GM21786 (cell line): Measurements from ENCODE around the gene PRKCA.
"Not testable (repeated sequence)": the region's sequence is repeated elsewhere in the genome, so short reads cannot be mapped to it uniquely, and the experiment has no call there.

ENCODE experiments used
- ATAC-seq: cut with Tn5 transposase; IDR thresholded peaks from one replicate; pipeline ENCODE4 v1.9.1; 2021; ENCODE audit not compliant: unreplicated experiment

The PRKCA gene

DNA sequence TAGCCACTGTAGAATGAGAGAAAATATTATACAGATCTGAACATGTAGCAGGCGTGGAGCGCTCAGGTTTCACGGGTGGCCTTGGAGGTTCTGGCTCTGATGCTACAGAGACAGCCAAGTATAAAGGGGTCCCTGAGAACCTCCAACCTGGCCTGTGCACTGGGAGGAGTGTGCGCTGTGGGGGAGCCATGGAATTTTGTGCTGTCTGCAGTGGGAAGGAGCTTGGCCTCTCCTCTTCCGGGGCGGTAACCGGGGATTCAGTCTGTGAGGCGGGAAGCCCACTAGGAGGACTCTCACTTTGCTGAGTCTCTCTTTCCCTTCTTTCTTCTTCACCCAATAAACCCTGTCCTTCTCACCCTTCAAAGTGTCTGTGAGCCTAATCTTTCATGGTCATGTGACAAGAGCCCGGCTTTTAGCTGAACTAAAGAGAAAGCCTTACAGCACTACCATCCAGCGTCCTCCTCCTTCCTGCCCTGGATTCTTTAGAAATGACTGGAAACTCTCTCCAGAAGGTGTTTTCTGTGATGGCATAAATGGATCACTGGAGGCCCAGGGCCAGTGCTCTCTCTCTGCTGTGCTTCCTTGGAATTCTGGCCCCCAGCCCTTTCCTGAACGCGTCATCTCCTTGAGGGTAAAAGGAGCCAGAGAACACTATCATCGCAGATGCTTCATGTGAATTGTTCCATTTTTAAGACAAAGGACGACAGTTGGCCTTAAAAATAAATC lies 300.4 kb downstream of the PRKCA start:
- ATAC-seq = no peak

DNA sequence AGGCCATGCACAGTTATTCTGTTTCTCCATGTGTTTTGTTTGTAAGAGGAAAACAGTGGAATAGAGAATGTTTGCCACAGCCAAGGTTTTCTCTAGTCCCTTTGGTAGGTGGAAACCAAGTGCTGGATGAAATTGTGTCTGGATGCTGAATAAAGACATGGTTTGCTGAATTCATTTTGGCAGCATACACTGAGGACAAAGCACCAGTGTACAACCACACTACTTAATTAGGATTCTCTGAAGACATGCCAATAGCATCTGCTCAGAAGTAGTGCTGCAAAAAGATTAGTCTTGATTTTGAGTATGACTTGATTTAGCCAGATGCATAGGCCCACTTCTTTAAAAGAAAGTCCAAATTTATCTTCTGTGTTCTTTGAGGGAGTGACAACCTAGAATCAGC lies 302.0 kb downstream of the PRKCA start:
- no peak for ATAC-seq

DNA sequence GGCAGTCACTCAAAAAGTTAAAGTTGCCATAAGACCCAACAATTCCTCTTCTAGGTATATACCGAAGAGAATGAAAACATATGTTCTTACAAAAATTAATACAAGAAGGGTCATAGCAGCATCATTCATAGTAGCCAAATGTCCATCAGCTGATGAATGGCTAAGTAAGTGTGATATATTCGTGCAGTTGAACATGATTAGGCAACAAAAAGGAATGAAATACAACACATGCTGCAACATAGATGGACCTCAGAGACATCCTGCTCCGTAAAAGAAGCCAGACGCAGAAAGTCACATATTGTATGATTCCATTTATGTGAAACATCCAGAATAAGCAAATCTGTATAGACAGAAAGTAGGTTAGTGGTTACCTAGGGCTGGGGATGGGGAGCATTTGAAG lies 303.1 kb downstream of the PRKCA start:
- no peak for ATAC-seq

DNA sequence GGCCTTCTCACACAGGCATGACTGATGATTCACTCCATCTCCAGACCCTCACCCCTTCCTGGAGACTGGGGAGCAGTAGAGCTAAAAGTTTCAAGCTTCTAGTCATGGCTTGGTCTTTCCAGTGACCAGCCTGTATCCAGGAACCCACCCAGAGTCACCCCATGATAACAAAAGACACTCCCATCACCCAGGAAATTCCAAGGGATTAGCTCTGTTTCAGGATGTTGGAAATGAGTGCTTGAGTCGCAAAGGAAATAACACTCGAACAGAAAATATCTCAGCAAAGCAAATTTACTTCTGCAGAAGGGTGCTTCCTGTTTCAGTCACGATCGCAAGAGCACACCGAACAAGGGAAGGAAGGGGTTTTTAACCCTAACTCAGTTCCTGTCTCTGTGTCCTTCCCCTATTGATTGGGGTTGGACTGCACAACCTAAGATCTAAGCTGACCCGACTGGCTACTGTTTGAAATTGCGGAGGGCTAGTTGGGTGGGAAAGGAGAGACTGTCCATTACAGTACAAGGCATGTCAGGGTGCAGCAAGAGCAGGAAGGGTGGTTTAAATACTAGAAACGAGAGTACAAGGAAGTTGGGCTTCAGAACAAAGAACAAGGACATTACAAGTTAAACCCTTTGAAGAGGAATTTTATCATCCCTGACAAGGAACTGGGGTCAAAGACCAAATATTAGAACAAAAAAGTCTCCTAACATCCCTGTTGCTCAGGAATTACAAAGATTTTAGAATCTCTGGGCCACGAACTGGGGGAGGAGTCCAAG lies 308.1 kb downstream of the PRKCA start:
- ATAC-seq = no peak

DNA sequence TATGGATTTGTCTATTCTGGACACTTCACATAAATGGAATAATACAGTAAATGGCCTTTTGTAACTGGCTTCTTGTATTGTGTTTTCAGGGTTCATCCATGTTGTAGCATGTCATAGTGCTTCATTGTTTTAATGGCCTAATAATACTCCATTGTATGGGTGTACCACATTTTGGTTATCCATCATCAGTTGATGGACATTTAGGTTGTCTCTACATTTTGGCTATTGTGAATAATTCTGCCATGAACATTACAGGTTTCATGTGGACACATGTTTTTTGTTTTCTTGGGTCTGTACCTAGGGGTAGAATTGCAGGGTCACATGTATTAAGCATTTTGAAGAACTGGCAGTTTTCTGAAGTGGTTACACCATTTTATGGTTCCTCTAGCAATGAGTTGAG lies 309.0 kb downstream of the PRKCA start:
- no peak for ATAC-seq

DNA sequence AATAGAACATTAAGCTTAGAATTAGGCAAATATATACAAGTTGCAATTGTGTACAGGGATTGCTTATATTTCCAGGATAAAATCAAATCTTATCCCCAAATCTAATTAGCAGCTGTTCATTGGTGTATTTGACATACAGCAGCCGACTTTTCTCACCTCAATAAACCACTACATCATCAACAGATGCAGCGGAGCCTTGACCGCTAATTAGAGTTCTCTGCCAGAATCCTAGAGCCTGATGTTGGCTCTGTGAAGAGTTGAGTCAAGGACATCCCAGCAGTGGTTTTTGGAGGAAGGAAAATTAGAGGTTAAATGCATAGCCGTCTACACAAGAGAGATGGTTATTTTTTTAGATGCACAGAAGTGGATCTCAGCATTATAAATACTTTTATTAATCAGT lies 310.6 kb downstream of the PRKCA start:
- ATAC-seq = no peak

DNA sequence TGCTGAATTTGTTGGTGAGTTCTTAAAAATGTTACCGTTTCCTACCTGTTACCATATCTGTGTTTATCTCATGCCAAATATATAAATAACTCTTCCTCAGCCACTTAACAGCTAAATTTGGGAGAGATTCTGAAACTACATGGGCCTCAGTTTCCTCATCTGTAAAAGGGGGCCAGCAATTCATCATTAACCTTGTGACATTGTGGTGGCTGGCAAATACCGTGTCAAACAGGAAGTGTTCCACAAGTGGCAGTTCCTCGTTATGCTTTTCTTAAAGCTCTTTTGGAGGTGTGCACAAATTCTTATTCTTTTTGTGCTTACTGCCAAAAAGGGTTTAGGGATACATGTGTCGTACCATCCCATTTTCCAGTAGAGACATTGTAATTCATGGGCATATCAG lies 312.1 kb downstream of the PRKCA start:
- no peak for ATAC-seq

DNA sequence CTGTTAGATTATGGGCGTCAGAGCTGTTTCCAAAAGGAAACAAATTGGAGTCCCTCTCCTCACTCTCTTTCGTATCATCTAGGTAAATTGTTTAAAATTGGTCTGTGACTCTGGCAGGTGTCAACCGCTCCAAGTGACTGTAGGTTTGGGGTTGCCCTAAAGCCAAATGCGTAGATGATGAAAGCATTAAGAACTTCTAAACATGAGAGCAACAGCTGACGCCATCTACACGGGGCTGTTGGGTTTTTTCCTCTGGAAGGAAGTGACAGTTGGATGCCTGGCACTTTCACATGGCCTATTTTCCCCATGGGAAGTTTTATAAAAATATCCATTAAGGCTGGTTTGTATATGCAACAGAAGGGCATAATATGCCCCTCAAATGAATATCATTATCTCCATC lies 316.8 kb downstream of the PRKCA start:
- ATAC-seq = no peak

DNA sequence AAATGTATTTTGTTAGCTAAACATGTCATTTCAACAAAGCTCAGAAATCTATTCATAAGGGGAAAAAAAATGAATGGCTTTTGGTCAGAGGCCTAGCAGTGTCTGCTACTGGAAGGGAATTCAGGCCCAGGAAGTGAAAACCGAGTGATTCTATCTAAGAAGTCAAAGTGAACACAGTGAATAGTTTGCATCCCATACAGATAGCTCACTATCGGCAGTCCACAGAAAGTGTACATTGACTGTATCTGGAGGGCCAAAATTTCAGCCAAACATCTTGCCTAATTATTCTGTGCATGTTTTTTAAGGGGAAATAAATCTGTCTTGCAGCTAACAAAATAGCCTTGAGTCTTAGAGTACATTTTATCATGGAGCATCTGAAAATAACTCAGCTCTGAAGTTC lies 318.1 kb downstream of the PRKCA start:
- ATAC-seq = no peak

DNA sequence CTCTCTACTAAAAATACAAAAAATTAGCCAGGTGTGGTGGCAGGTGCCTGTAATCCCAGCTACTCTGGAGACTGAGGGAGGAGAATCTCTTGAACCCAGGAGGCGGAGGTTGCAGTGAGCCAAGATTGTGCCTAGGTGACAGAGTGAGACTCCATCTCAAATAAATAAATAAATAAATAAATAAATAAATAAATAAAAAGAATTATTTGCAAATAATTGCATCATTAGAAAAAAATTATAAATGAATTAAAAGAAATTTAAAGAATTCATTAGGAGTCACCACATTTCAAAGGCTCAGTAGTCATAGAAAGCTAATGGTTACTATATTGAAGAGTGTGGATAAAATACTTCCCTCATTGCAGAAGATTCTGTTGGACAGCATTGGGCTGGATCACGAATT lies 322.2 kb downstream of the PRKCA start:
- ATAC-seq = not testable (repeated sequence)

DNA sequence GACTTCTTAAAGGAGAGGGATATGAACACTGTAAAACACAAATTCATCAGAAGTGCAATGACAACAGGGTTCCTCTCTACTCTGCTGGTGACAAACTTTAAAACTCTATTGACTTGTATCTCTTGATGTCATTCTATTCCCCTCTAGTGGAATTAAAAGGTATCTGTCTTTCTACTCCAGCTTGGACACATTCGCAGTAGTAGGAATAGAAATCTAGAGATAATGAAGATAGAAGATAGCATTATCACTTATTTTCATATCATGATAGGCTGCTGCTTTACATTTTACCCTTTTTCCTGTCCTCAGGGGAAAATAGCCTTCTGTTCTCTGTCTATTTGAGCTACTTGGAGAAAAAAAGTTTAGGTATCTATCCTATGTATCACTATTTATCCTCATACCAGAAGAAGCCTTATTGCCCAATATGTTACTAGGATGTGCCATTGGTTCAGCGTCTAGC lies 322.9 kb downstream of the PRKCA start:
- no peak for ATAC-seq

DNA sequence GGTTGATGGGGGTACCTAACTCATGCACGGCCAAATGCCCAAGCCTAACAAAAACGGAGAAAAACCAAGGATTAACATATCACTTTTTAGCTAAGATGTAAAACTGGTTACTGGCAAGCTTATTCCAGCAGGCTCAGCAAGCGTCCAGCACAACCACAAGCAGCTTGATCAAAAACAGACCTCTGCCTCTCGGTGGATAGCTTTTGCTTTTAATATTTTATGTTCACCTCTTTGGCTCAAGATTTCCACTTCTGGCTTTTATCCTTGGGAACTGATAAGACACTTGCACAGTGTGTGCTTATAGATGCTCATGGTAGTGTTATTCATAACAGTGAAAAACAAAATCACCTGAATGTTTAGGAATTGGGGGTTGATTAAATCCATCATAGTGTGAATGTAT lies 325.6 kb downstream of the PRKCA start:
- ATAC-seq = no peak

DNA sequence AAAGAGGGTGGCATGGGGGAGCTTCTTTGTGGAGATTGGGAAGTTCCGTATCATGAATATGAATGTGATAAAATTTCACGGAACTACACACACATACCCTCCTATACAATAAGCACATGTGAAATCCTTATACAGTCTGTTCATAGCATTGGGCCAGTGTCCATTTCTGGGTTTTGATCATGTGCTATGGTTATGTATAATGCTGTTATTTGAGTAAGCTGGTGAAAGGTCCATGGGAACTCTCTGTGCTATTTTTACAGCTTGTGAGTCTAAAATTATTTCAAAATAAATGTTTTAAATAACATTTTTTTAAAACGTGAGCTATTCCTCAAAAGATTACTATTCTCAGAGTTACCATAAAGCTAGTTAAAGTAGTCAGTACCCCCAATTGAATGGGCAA lies 327.3 kb downstream of the PRKCA start:
- no peak for ATAC-seq

DNA sequence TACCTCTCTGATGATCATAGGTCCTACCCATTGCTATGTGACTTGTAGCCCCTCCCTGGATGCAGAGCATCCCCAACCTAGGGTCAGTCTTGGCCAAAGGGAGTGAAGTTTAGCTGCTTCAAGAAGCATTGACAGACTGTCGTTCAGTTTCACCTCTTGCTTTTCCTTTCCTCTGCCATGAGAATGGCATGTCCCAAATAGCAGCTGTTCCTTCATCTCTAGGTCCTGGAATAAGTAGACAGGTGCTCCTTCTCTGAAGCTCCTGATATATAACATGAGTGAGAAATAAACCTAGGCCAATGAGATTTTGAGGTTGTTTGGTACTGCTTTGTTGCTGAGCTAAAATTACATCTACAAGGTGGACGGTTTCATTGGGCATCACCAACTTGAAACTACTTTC lies 328.0 kb downstream of the PRKCA start:
- ATAC-seq = no peak

DNA sequence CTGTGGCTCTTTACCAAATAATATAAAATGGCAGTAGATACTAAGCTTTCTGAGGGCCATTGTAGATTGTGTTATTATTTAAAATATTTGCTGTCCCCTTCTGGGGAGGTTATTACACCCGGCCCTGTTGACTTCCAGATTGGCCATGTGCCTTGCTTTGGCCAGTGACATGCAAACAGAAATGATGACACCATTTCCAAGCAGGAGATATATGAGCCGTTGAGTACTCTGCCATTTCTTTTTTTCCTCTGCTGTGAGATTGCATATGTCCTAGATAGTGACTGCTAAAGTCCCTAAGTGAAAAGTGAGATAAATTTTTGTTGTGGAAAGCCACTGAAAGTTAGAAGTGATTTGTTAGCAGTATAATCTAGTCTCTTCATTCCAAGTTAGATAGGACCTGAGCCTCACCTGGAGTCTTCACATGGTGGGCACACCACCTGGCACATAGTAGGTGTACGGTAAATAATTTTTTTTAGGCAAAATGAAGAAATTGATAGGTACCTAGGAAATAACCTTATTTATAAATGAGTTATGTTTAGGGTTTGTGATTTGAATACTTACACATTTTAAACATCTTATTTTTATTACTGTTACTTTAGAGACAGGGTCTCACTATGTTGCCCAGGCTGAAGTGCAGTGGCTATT lies 328.5 kb downstream of the PRKCA start:
- ATAC-seq = no peak

DNA sequence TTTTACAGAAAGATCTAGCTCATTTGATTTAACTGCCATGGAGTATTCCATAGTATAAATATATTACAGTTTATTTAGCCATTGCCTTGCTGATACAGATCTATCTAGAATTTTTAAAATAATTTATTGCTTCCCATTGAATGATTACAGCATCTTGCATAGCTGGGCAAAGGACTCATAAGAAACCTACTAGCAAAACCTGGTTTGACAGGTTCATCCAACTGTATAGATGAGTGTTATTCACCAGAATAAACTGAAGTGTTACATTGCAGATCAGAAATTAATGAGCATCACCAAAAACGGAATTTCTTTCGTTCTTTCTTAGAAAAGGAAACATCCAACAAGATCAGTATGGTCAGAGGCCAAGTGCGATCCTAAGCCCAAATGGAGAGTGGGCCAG lies 330.3 kb downstream of the PRKCA start:
- ATAC-seq = no peak

DNA sequence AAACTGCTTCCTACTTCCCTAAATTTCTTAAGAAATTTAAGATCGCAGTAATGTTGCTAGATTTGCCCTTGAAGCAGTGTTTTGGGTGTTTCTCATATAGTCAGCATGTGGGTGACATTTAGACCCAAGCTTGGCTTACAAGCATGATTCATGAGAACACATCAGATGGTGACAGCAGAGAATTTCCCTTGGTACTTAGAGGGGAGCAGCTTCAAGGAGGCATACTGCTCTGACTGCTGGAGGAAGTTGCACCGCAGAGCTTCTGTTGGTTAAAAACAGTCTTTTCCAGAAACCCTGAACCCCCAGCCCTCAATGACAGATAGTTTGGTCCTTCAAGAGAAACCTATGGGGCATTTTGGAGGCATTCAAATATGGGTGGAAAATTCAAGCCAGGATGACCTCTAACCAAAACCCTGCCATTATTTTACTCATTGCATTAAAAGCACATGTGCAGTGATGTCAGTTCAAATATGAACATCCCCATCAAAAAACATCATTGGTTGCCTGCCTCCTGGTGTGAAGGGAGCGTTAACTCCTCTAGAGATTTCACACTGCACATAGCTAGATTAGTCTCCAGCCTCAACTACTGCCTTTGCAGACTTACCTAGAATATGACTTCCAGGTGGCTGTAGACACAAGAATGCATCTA lies 331.0 kb downstream of the PRKCA start:
- ATAC-seq = no peak

DNA sequence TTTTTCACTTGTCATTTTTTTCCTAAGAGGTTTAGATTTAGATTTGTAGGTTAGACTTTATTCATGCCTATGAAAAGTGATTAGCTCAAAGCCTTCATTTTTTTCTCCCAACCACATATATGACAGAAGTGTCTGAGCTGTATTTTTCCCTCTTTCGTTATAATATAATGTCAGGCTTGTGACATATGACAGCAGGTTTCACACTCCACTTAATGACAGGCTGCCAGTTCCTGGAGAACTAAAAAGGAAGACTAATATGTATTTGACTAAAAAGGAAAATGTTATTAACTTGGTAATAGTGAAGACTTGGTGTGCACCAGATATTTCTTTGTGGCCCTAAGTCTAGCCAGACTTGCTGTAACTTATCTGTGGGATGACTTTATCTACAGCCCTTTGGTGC lies 331.8 kb downstream of the PRKCA start:
- ATAC-seq = no peak

DNA sequence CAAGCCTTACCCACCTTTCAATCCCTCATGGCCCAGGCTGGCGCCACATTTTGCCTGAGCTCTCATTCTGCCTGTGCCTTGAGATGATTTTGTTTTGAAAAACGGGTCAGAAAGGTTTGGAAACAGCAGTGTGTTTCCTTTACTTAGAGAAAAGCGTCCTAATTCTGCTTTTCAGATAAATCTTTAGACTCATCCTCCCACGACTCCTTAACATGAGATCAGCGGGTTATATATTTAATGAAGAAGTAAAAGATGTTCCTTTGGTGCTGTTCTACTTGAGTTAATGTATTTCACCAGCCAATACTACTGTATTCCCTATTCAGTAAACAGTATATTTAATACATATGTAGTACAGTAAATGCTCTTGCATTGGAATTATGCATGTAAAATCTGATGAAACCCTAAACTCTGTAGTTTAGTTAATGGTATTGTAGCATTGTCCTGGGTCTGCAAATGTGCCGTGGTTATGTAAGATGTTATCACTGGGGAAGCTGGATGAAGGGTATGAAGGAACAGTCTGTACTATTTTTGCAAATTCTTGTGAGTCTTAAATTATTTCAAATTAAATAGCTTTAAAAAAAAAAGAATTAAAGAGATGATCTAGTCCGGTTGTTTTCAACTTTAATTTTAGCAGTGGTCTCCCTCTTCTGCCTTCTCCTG lies 333.1 kb downstream of the PRKCA start:
- ATAC-seq = no peak

DNA sequence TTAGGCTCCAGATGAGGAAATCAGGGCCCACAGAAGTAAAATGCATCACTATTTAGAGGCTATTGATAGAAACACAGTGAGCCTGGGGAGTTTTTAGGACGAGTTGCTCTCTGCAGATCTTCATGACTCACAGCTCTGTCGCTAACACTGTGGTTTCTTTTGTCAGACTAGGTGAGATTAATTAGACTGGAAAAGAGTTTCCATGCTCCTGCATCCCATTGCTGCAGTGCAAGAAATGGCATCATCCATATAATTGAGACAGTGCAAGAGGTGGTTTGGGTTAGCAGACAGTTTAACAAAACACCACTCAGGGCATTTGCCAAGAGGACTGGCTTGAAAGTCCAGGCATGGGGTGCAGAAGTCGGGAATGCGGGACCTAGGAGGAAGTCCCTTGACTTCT lies 333.7 kb downstream of the PRKCA start:
- no peak for ATAC-seq

DNA sequence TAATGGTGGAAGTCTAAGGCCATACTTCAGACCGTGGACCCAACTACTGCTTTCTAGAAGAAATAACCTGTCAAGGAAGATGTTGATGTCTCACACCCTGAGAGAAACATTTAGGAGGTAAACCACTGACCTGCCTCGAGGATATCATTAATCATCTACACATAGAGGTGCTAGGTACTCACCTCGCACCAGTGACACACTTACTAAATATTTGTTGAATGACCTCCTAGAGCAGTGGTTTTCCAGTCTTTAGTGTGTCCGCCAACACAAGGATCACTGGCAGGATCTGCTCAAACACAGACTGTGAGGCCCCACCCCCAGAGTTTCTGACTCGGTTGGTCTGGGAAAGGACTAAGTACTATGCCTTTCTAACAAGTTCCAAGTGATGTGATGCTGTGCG lies 335.1 kb downstream of the PRKCA start:
- ATAC-seq = no peak
